Activated naive CD4-positive, alpha-beta T cell treated with anti-CD3 and anti-CD28 coated beads, Interleukin-2, amount 10 ng/mL, durations not matched to agents 7 days and 5 days (primary cell): Measurements from ENCODE around the gene WWOX.

Experiments used
- CTCF ChIA-PET: fragments of 350-600 bp; sonication (Branson Sonifier 250); formaldehyde crosslinking; loops from one replicate; lab custom pipeline; 2021; ENCODE audit warnings: antibody characterized with exemption; lab: Charles Lee
- DNase-seq: peaks from one replicate; pipeline ENCODE4 v3.0.0-alpha.2; 2020
- H3K27ac Mint-ChIP-seq: one replicate; pipeline ENCODE4 v1.8.0; 2021; ENCODE audit warnings: mild to moderate bottlenecking, moderate library complexity, mixed read lengths
- H3K27me3 Mint-ChIP-seq: one replicate; pipeline ENCODE4 v1.8.0; 2021; ENCODE audit warnings: mild to moderate bottlenecking, mixed read lengths
- H3K36me3 Mint-ChIP-seq: one replicate; pipeline ENCODE4 v1.8.0; 2021; ENCODE audit warnings: mixed read lengths
- H3K4me1 Mint-ChIP-seq: one replicate; pipeline ENCODE4 v1.8.0; 2021; ENCODE audit warnings: mixed read lengths
- H3K4me3 Mint-ChIP-seq: one replicate; pipeline ENCODE4 v1.8.0; 2021; ENCODE audit warnings: mild to moderate bottlenecking, moderate library complexity, mixed read lengths
- H3K9me3 Mint-ChIP-seq: one replicate; pipeline ENCODE4 v1.8.0; 2021; ENCODE audit warnings: mixed read lengths

The WWOX gene

GRCh38 chr16:78428193-78428592 is 328.7 kb downstream of the WWOX start:
- peaks cover 2% of the 10 kb centered on the region for H3K36me3 Mint-ChIP-seq
- no peaks in the 10 kb centered on the region for H3K9me3 Mint-ChIP-seq
- no peak overlapping the region for H3K27ac Mint-ChIP-seq
- H3K4me3 Mint-ChIP-seq: no peak overlapping the region
- CTCF ChIA-PET: interaction anchor here (0.6 kb wide), 1 partner anchor 32 kb away, joined by 3 read pairs; no protein-coding TSS in a partner anchor
- H3K4me1 Mint-ChIP-seq: peaks cover 8% of the 10 kb centered on the region
- DNase-seq: no peak
- H3K27me3 Mint-ChIP-seq: no peaks in the 10 kb centered on the region

DNA sequence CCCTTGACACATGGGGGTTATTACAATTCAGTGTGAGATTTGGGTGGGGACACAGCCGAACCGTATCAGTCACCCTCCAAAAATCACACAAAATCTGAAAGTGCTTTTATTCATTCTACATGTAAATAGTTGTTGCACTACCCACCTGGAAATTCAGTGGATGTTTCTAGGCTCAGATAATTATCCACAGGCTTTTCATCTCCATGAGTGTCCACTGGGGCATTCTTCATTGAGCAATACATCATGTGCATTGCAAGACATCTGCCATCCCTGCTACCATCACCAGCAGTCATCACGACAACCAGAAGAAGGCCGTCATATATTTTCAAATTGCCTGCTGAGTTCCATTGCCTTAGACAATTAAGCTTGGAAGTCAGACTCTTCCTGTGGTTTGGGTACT is 330.8 kb downstream of the WWOX start:
- no peak overlapping the region for H3K4me3 Mint-ChIP-seq
- H3K36me3 Mint-ChIP-seq: peaks cover 4% of the 10 kb centered on the region
- no peak for DNase-seq
- H3K27me3 Mint-ChIP-seq: no peaks in the 10 kb centered on the region
- H3K4me1 Mint-ChIP-seq: peaks cover 8% of the 10 kb centered on the region
- no peak overlapping the region for H3K27ac Mint-ChIP-seq
- CTCF ChIA-PET: no interaction called here
- peaks cover 3% of the 10 kb centered on the region for H3K9me3 Mint-ChIP-seq

DNA sequence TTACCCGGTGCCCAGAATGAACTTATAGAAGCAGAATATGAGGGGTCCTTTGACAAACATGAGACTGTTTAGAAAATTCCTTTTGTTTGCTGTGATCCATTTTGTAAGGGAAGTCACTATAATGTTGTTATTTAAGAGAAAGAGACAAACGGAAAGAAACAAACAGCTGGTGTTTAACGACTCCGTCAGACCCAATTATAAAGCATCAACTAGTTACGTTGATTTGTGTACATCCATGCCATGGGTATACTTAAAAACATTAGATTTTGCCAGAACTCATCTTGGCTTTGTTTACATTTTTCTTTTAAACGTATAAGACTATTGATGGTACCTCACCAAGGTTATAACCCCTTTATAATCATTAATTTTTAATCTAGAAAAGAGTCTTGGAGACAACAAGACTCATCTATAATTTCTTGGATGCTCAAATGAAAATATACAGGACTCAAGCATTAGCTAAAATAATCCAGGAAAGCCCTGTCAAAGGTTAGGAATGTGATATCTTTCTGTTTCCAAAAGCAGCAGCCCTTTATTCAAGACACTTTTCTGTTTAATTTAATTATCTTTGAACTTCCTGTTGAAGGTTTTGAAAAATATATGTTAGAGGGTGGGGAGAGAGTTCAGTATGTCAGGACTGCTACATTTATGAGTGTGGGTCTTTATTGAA is 331.7 kb downstream of the WWOX start:
- H3K27me3 Mint-ChIP-seq: no peaks in the 10 kb centered on the region
- peaks cover 3% of the 10 kb centered on the region for H3K9me3 Mint-ChIP-seq
- no peak for DNase-seq
- peaks cover 4% of the 10 kb centered on the region for H3K36me3 Mint-ChIP-seq
- no peak overlapping the region for H3K4me3 Mint-ChIP-seq
- peaks cover 8% of the 10 kb centered on the region for H3K4me1 Mint-ChIP-seq
- no peak overlapping the region for H3K27ac Mint-ChIP-seq
- CTCF ChIA-PET: no interaction called here

DNA sequence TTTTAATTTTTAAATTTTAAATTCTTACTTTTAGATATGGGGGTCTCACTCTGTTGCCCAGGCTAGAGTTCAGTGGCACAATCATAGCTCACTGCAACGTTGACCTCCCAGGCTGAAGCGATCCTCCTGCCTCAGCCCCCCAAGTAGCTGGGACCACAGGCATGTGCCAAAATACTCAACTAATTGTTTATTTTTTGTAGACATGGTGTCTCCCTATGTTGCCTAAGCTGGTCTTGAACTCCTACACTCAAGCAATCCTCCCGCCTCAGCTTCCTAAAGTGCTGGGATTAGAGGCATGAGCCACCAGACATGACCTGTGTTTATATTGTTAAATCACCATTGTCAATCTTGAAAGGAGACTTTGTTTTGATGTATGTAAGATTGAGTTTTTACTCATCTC is 332.2 kb downstream of the WWOX start:
- peaks cover 8% of the 10 kb centered on the region for H3K4me1 Mint-ChIP-seq
- no peak overlapping the region for H3K4me3 Mint-ChIP-seq
- H3K27me3 Mint-ChIP-seq: no peaks in the 10 kb centered on the region
- no peak for DNase-seq
- H3K27ac Mint-ChIP-seq: no peak overlapping the region
- peaks cover 4% of the 10 kb centered on the region for H3K36me3 Mint-ChIP-seq
- CTCF ChIA-PET: no interaction called here
- peaks cover 3% of the 10 kb centered on the region for H3K9me3 Mint-ChIP-seq

DNA sequence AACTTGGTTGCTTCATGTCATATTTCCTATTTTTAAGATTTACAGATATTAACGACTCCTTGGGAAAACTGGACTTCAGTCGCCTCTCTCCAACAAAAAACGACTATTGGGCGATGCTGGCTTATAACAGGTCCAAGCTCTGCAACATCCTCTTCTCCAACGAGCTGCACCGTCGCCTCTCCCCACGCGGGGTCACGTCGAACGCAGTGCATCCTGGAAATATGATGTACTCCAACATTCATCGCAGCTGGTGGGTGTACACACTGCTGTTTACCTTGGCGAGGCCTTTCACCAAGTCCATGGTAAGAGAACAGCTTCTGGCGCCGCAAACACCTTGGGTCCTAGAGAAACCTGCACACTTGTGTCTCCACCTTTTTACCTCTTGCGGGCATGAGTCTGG is 333.0 kb downstream of the WWOX start:
- Mint-ChIP-seq H3K4me1 (peaks cover 8% of the 10 kb centered on the region), H3K27ac (no peak overlapping the region), H3K36me3 (peaks cover 4% of the 10 kb centered on the region), H3K4me3 (no peak overlapping the region), H3K27me3 (no peaks in the 10 kb centered on the region), H3K9me3 (peaks cover 3% of the 10 kb centered on the region)
- no peak for DNase-seq
- CTCF ChIA-PET: no interaction called here

DNA sequence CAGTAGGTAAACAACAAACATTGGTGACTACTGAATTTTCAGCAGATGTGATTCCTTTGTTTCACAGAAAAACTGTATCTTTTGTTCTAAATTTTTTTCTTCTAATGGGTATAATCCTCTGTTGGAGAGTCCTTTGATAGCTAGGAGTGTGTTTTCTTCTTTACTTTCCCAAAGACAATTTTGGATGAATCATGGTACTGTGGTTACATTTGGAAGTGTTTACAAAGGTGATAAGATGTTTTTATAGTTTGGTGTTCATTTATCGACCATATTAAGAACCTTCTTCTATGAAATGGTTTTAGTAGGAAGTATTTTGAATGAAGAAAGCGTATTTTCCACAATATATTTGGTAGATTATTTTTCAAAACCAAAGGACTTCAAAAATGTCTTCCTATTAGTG is 333.7 kb downstream of the WWOX start:
- no peak for DNase-seq
- Mint-ChIP-seq H3K9me3 (peaks cover 3% of the 10 kb centered on the region), H3K4me1 (peaks cover 5% of the 10 kb centered on the region), H3K36me3 (peaks cover 4% of the 10 kb centered on the region), H3K27ac (no peak overlapping the region), H3K27me3 (no peaks in the 10 kb centered on the region), H3K4me3 (no peak overlapping the region)
- CTCF ChIA-PET: no interaction called here

DNA sequence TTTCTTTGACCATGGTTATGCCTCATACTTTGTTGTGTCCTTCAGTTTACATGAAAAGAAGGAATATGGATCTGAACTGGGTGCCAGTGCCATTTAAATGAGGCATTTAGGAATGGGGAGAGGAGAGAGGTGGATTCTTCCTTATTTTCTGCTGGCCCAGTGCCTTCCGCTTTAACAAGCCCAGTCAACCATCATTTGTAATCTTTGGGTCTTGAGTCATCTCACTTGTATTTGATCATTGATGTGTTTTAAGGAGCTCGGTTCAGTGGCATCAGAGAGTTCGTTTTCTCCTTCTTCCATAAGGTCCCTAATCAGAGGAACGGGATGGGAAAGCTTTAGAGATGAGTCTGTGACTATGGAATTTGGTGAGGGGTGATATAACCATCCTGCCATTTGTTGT is 334.9 kb downstream of the WWOX start:
- CTCF ChIA-PET: no interaction called here
- Mint-ChIP-seq H3K9me3 (peaks cover 3% of the 10 kb centered on the region), H3K4me3 (no peak overlapping the region), H3K4me1 (no peaks in the 10 kb centered on the region), H3K36me3 (peaks cover 4% of the 10 kb centered on the region), H3K27ac (no peak overlapping the region), H3K27me3 (no peaks in the 10 kb centered on the region)
- no peak for DNase-seq

DNA sequence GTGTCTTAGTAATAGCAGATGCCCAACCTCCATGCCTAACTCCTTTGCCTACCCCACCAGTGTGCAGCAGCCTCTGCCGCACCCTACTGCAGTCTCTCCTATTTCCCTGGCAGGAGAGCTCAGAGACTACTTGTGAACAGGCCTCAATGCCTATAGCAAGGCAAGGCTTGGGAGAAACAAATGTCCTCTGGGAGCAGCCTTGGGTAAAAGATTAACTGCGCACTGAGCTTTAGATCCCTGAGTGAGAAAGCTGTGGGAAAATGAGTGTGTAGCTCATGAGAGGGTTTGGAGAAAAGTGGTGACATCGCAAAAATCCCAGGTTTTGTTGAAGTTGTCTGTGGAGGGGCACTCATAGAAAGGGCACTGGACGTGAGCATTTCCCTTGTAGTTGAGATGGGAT is 335.8 kb downstream of the WWOX start:
- no peaks in the 10 kb centered on the region for H3K4me1 Mint-ChIP-seq
- no peak overlapping the region for H3K4me3 Mint-ChIP-seq
- no peak overlapping the region for H3K27ac Mint-ChIP-seq
- H3K36me3 Mint-ChIP-seq: peaks cover 4% of the 10 kb centered on the region
- CTCF ChIA-PET: no interaction called here
- H3K27me3 Mint-ChIP-seq: no peaks in the 10 kb centered on the region
- peaks cover 3% of the 10 kb centered on the region for H3K9me3 Mint-ChIP-seq
- no peak for DNase-seq

- no peaks in the 10 kb centered on the region for H3K4me1 Mint-ChIP-seq
- peaks cover 3% of the 10 kb centered on the region for H3K9me3 Mint-ChIP-seq
- no peaks in the 10 kb centered on the region for H3K27me3 Mint-ChIP-seq
- CTCF ChIA-PET: interaction anchor here (1.0 kb wide), 1 partner anchor 36 kb away, joined by 3 read pairs; no protein-coding TSS in a partner anchor
- DNase-seq: no peak
- no peak overlapping the region for H3K27ac Mint-ChIP-seq
- peaks cover 4% of the 10 kb centered on the region for H3K36me3 Mint-ChIP-seq
- H3K4me3 Mint-ChIP-seq: no peak overlapping the region
Observed at GRCh38 chr16:78436023-78436422, 336.6 kb downstream of the WWOX start.

DNA sequence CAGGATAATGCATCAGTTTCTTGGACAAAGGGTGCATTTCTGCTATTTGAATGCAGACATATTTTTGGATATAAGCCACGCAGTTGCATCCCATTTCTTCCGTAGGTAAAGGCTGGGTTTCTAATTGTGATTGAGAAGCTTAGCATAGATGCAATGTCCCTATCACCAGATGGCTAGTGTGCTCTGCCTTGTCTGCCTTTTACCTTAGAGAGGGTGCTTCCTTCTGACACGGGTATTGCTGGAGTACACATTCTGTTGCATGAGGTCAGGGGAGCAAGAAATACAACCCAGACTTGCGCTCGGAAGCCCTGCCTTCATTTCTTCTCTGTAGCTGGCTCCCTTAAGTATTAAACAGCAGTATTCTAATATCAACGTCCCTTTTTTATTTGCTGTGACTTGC is 337.4 kb downstream of the WWOX start:
- H3K36me3 Mint-ChIP-seq: peaks cover 4% of the 10 kb centered on the region
- CTCF ChIA-PET: interaction anchor here (0.7 to 1.0 kb wide), 2 partner anchors 11 to 37 kb away, joined by 3 to 4 read pairs; no protein-coding TSS in a partner anchor
- H3K4me3 Mint-ChIP-seq: no peak overlapping the region
- H3K27ac Mint-ChIP-seq: no peak overlapping the region
- DNase-seq: no peak
- peaks cover 3% of the 10 kb centered on the region for H3K9me3 Mint-ChIP-seq
- H3K27me3 Mint-ChIP-seq: no peaks in the 10 kb centered on the region
- no peaks in the 10 kb centered on the region for H3K4me1 Mint-ChIP-seq

DNA sequence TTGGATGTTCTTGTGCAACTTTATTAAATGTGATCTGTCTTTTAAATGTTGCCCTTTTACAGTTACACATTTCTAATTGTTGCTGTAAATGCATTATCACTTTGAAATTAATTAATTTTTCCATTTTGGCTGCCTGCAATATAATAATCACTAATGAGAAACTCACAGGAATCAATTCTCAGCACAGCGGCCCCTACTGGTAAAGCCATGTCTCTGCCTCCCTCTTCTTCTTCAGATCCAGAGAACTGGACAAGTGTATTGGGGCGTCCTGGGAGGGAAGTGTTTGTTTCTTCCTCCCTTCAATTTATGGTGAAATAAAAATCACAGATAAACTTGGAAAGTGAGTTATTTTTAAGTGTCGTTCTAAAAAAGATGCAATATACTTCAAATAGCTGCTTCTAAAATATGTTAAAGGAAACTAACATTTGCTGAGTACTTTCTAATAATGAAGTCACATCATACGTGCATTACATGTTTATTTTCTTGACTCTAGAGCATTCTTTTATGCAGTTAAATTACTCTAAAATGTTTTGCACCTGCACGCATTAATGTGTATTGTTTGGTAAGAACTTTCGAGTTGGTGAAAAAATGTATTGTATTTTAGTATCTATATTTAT is 338.0 kb downstream of the WWOX start:
- no peak overlapping the region for H3K27ac Mint-ChIP-seq
- CTCF ChIA-PET: interaction anchor here (0.7 to 1.0 kb wide), 2 partner anchors 12 to 16 kb away, joined by 3 to 4 read pairs; no protein-coding TSS in a partner anchor
- H3K36me3 Mint-ChIP-seq: peaks cover 4% of the 10 kb centered on the region
- no peak overlapping the region for H3K4me3 Mint-ChIP-seq
- peaks cover 3% of the 10 kb centered on the region for H3K9me3 Mint-ChIP-seq
- H3K4me1 Mint-ChIP-seq: no peaks in the 10 kb centered on the region
- no peaks in the 10 kb centered on the region for H3K27me3 Mint-ChIP-seq
- peak; percentile 42 for DNase-seq

DNA sequence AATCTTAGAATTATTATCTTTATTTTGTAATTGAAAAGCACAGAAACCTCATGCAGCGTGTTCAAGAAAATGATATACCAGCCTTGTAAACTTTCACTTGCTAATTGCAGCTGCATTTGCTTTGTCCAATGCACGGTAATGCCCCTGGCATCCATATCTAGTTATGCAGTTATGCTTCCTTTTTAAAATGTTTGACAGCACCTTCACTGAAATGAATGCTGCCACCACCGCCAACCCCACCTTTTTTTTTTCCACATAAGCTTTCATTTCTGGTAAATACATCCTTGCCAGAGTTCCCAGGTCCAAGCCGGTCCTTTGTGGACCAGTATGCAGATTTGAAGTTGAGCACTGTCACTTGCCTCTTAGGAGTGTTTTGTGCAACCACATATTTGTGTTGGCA is 338.8 kb downstream of the WWOX start:
- Mint-ChIP-seq H3K4me1 (no peaks in the 10 kb centered on the region), H3K36me3 (peaks cover 2% of the 10 kb centered on the region), H3K4me3 (no peak overlapping the region), H3K27me3 (no peaks in the 10 kb centered on the region), H3K27ac (no peak overlapping the region), H3K9me3 (peaks cover 3% of the 10 kb centered on the region)
- CTCF ChIA-PET: interaction anchor here (1.0 kb wide), 1 partner anchor 15 kb away, joined by 3 read pairs; no protein-coding TSS in a partner anchor
- DNase-seq: no peak

DNA sequence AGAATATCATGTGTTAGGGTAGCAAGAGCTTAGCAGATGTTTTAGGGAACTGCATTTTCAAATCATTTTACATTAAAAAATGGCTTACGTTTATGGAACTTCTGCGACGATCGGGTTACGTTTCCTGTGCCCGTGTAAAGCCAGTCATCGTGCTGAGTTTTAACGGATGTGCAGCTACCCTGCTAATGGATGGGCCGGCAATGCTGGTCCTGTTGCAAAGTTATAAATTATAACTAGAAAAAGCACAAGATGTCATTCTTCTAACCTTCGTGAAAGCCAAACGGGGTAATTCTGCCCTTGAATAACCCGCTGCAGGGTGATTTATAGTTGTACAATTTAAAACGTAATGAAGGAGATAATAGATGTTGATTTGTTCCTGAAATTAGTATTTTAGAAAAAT is 339.2 kb downstream of the WWOX start:
- Mint-ChIP-seq H3K36me3 (peaks cover 2% of the 10 kb centered on the region), H3K4me3 (no peak overlapping the region), H3K9me3 (peaks cover 3% of the 10 kb centered on the region), H3K4me1 (peaks cover 3% of the 10 kb centered on the region), H3K27me3 (no peaks in the 10 kb centered on the region), H3K27ac (no peak overlapping the region)
- CTCF ChIA-PET: no interaction called here
- DNase-seq: no peak

- H3K27me3 Mint-ChIP-seq: no peaks in the 10 kb centered on the region
- no peak for DNase-seq
- H3K4me3 Mint-ChIP-seq: no peak overlapping the region
- H3K9me3 Mint-ChIP-seq: no peaks in the 10 kb centered on the region
- no peaks in the 10 kb centered on the region for H3K36me3 Mint-ChIP-seq
- peaks cover 5% of the 10 kb centered on the region for H3K4me1 Mint-ChIP-seq
- no peak overlapping the region for H3K27ac Mint-ChIP-seq
- CTCF ChIA-PET: interaction anchor here (1.0 kb wide), 1 partner anchor 41 kb away, joined by 3 read pairs; no protein-coding TSS in a partner anchor
Observed at GRCh38 chr16:78439646-78440045, 340.2 kb downstream of the WWOX start.

DNA sequence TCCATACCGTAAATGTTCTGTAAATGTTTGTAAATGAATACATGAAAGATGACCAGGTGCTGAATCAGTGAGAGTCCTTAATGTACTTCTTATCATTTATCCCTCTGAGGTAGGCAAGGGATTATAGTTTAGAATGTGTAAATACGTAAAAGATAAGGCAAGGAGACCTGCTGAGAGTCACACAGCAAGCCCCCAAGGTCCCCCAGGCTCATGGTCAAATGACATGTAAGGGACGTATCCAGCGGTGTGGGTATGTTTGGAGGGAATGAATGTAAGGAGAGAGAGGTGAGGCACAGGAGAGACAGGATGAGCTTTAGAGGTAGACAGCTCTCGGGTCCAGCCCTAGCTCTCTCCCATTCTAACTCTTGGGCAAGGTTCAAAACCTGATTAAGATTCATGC is 341.8 kb downstream of the WWOX start:
- no peak for DNase-seq
- Mint-ChIP-seq H3K36me3 (no peaks in the 10 kb centered on the region), H3K4me3 (no peak overlapping the region), H3K27ac (no peak overlapping the region), H3K4me1 (peaks cover 5% of the 10 kb centered on the region), H3K9me3 (no peaks in the 10 kb centered on the region), H3K27me3 (no peaks in the 10 kb centered on the region)
- CTCF ChIA-PET: no interaction called here
